Liver (tissue), 9 donors: ENCODE results near the gene MTO1. TPM values are rescaled to one million over a fixed set of nuclear protein-coding genes. Genes with fewer than 3 reads are reported as not detected.
"Not testable (repeated sequence)": the region's sequence is repeated elsewhere in the genome, so short reads cannot be mapped to it uniquely, and the experiment has no call there.

ENCODE experiments used
- DNase-seq: peaks from one replicate; pipeline ENCODE4 v3.0.0-alpha.2; 2017; ENCODE audit warnings: low spot score
- H3K27ac ChIP-seq, 2 donors: one replicate each; pipeline ENCODE4 v1.7.0; 2013; ENCODE audit warnings: inconsistent platforms in 2 of 2, low read length in 2 of 2, control low read depth in 1 of 2, low read depth in 1 of 2, mild to moderate bottlenecking in 1 of 2
- H3K27me3 ChIP-seq, 4 donors: one replicate each; pipeline versions ENCODE4 v1.6.1 to v1.7.0; 2013; ENCODE audit warnings: low read length in 3 of 4, inconsistent platforms in 1 of 4, mild to moderate bottlenecking in 1 of 4, moderate library complexity in 1 of 4; ENCODE audit not compliant: control insufficient read depth in 4 of 4, insufficient read depth in 4 of 4
- H3K36me3 ChIP-seq, 4 donors: one replicate each; pipeline versions ENCODE4 v1.6.1 to v1.7.0; 2013; ENCODE audit warnings: low read length in 3 of 4, mild to moderate bottlenecking in 3 of 4, low read depth in 1 of 4, moderate library complexity in 1 of 4; ENCODE audit not compliant: control insufficient read depth in 4 of 4, insufficient read depth in 3 of 4
- H3K4me1 ChIP-seq, 4 donors: one replicate each; pipeline versions ENCODE4 v1.6.1 to v1.7.0; 2013; ENCODE audit warnings: low read length in 3 of 4, mild to moderate bottlenecking in 3 of 4, moderate library complexity in 1 of 4; ENCODE audit not compliant: control insufficient read depth in 4 of 4, insufficient read depth in 4 of 4
- H3K4me3 ChIP-seq, 3 donors: one replicate each; pipeline versions ENCODE4 v1.6.1 to v1.7.0; 2013; ENCODE audit warnings: low read length in 3 of 3, control low read depth in 1 of 3, low read depth in 1 of 3, mild to moderate bottlenecking in 1 of 3
- H3K9ac ChIP-seq, 2 donors: one replicate each; pipeline ENCODE4 v1.7.0; 2013; ENCODE audit warnings: low read length in 2 of 2, mild to moderate bottlenecking in 2 of 2, moderate library complexity in 2 of 2, control low read depth in 1 of 2, low read depth in 1 of 2
- H3K9me3 ChIP-seq, 4 donors: one replicate each; pipeline versions ENCODE4 v1.6.1 to v1.7.0; 2013; ENCODE audit warnings: low read length in 3 of 4; ENCODE audit not compliant: control insufficient read depth in 4 of 4
- ATF3 ChIP-seq: IDR thresholded peaks from 2 replicates; pipeline ENCODE4 v1.6.1; 2016; ENCODE audit warnings: antibody characterized with exemption
- FOXA1 ChIP-seq: IDR thresholded peaks from 2 replicates; pipeline ENCODE4 v1.6.1; 2016; ENCODE audit warnings: antibody characterized with exemption
- FOXA2 ChIP-seq: IDR thresholded peaks from 2 replicates; pipeline ENCODE4 v1.6.1; 2016; ENCODE audit warnings: antibody characterized with exemption
- HNF4A ChIP-seq, 2 donors: conservative IDR thresholded peaks; 2 replicates each; pipeline ENCODE4 v1.6.1; 2016; ENCODE audit warnings: antibody characterized with exemption in 2 of 2, mild to moderate bottlenecking in 2 of 2
- HNF4G ChIP-seq: IDR thresholded peaks from 2 replicates; pipeline ENCODE4 v1.6.1; 2016; ENCODE audit warnings: antibody characterized with exemption
- JUND ChIP-seq, 2 donors: IDR thresholded peaks; 2 replicates each; pipeline ENCODE4 v1.6.1; 2016; ENCODE audit warnings: antibody characterized with exemption in 2 of 2
- NR2F2 ChIP-seq: IDR thresholded peaks from 2 replicates; pipeline ENCODE4 v1.6.1; 2016; ENCODE audit warnings: antibody characterized with exemption
- RAD21 ChIP-seq, 2 donors: IDR thresholded peaks; 2 replicates each; pipeline ENCODE4 v1.6.1; 2016; ENCODE audit warnings: antibody characterized with exemption in 2 of 2, mild to moderate bottlenecking in 2 of 2
- RXRA ChIP-seq, 2 donors: IDR thresholded peaks; 2 replicates each; pipeline ENCODE4 v1.6.1; 2017 to 2018; ENCODE audit warnings: antibody characterized with exemption in 2 of 2, mild to moderate bottlenecking in 1 of 2
- SP1 ChIP-seq: IDR thresholded peaks from 2 replicates; pipeline ENCODE4 v1.6.1; 2018; ENCODE audit warnings: antibody characterized with exemption, mild to moderate bottlenecking
- TAF1 ChIP-seq: conservative IDR thresholded peaks from 2 replicates; pipeline ENCODE4 v1.6.1; 2016; ENCODE audit warnings: antibody characterized with exemption, mild to moderate bottlenecking
- YY1 ChIP-seq: IDR thresholded peaks from 2 replicates; pipeline ENCODE4 v1.6.1; 2016; ENCODE audit warnings: antibody characterized with exemption, mild to moderate bottlenecking
- WGBS: extraction: QIAGEN DNeasy Blood & Tissue Kit; methylation state at CpG from one replicate; pipeline ENCODE4 v1.1.7; 2013; 5-methylcytosine and 5-hydroxymethylcytosine counted together
- polyA plus RNA-seq, 2 donors: library from polyadenylated mRNA; stranded (reverse) in 1 of 2; unstranded in 1 of 2; fragments of 200-250 nt in 1 of 2; fragments of >200 nt in 1 of 2; fragmentation: Nextera tagmentation in 1 of 2; extraction: Ambion mirVana in 1 of 2; gene quantifications; one replicate each; pipeline versions ENCODE4 v1.2.1 to v1.2.3, GENCODE V29; 2013 to 2015
- total RNA-seq, 2 donors: library from RNA; depleted of rRNA; stranded (reverse); fragments of >200 nt; gene quantifications; one replicate each; pipeline ENCODE4 v1.2.3, GENCODE V29; 2014
- TF ChIP-seq, protein P1 (sequence below): IDR thresholded peaks from 2 replicates; pipeline ENCODE4 v1.6.1; 2016; ENCODE audit warnings: antibody characterized with exemption
- donor health status: healthy.
- donor health status: healthy.
- donor health status: healthy.
- donor health status: healthy.
- donor health status: healthy.

Gene MTO1
- total and polyA plus RNA-seq, 4 donors: 12.9 to 64.4 (median 20.6) TPM

DNA sequence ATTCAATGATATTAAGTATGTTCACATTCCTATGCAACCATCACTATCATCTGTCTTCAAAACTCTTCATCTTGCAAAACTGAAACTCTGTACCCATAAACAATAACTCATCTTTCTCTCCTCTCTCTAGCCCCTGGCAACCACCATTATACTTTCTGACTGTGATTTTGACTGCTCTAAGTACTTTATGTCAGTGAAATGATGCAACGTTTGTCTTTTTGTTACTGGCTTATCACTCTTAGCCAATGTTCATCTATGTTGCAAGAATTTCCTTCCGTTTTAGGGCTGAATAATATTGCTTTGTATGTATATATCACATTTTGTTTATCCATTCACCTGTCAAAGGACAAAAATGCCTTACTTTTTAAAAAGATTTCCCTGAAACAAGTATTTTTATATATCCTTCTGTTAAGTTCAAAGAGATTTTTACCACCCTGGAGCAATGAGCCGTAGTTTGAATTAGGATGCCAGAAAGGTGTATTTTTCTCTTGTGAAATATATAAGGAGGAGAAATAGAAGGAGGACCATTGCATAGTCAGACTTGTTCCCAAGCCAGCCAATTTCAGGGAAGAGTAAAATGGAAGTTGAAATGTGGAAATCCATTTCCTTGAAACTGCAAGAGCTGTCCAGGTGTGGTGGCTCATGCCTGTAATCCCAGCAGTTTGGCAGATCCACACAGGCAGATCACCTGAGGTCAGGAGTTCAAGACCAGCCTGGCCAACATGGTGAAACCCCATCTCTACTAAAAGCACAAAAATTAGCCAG lies 5.5 kb upstream of the MTO1 start:
- Histone ChIP-seq H3K27ac (no peak overlapping the region), H3K9me3 (no peaks in the 10 kb centered on the region), H3K4me3 (no peak overlapping the region), H3K9ac (no peak overlapping the region), H3K36me3 (no peaks in the 10 kb centered on the region), H3K4me1 (peaks cover 0 to 11% (median 8%) of the 10 kb centered on the region in 4 donors), H3K27me3 (no peaks in the 10 kb centered on the region)
- DNase-seq: no peak
- TF ChIP-seq JUND (IDR thresholded peaks at IDR 0.05): no peak
- peak; percentile 62 for TF ChIP-seq YY1
- no peak for TF ChIP-seq RAD21 (IDR thresholded peaks at IDR 0.05)
- TF ChIP-seq HNF4A (conservative IDR thresholded peaks at IDR 0.05): peak; percentile 17 to 27
- TF ChIP-seq ATF3: peak; percentile 77
- no peak for TF ChIP-seq RXRA (IDR thresholded peaks at IDR 0.05)
- WGBS: 35% methylated on average over 3 of the region's 3 CpGs

DNA sequence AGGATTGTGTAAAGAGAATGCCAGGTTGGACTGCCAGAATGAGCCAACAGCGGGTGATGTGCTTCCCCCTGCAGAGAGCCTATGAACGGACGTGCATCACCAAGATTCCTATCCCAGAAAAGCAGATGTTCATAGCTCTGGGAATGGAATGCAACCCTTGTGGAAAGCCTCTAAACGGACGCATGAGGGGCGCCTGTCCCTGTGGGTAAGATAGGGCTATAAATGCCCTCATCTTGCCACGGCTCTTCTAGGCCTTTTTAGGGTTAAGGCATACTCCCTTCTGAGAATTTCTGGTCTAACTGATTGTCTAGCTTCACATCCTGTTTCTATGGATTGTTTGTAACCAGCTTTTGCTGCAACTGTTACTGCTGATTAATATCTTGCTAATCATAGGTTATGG lies 2.1 kb upstream of the MTO1 start:
- H3K4me1 ChIP-seq: peaks cover 2 to 13% (median 7%) of the 10 kb centered on the region in 4 donors
- 86% methylated on average over 7 of the region's 7 CpGs for WGBS
- not testable (repeated sequence) for H3K9ac ChIP-seq, DNase-seq, H3K27me3 ChIP-seq, H3K36me3 ChIP-seq, H3K27ac ChIP-seq, H3K9me3 ChIP-seq, H3K4me3 ChIP-seq

- H3K4me1 ChIP-seq: peaks cover 2 to 13% (median 7%) of the 10 kb centered on the region in 4 donors
- TF ChIP-seq, protein P1, sequence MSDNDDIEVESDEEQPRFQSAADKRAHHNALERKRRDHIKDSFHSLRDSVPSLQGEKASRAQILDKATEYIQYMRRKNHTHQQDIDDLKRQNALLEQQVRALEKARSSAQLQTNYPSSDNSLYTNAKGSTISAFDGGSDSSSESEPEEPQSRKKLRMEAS: no peak
- TF ChIP-seq FOXA1: no peak
- no peak for TF ChIP-seq HNF4G
- TF ChIP-seq FOXA2: no peak
- no peak for TF ChIP-seq NR2F2
- TF ChIP-seq TAF1: no peak
- TF ChIP-seq SP1: no peak
- 73% methylated on average over 5 of the region's 5 CpGs for WGBS
Measured at GRCh38 chr6:73460056-73460455, 1.5 kb upstream of the MTO1 start.

GRCh38 chr6:73471686-73472290 lies 10.3 kb downstream of the MTO1 start:
- Histone ChIP-seq H3K4me1 (no peaks in the 10 kb centered on the region), H3K36me3 (peaks cover 17 to 62% (median 47%) of the 10 kb centered on the region in 4 donors), H3K9me3 (no peaks in the 10 kb centered on the region), H3K4me3 (no peak overlapping the region), H3K27ac (no peak overlapping the region), H3K9ac (no peak overlapping the region), H3K27me3 (no peaks in the 10 kb centered on the region)
- TF ChIP-seq, protein P1: no peak
- TF ChIP-seq TAF1: no peak
- TF ChIP-seq FOXA2: no peak
- no peak for TF ChIP-seq ATF3
- no peak for TF ChIP-seq YY1
- TF ChIP-seq JUND (IDR thresholded peaks at IDR 0.05): no peak
- no peak for TF ChIP-seq RAD21 (IDR thresholded peaks at IDR 0.05)
- TF ChIP-seq RXRA (IDR thresholded peaks at IDR 0.05): no peak
- TF ChIP-seq SP1: no peak
- DNase-seq: no peak
- WGBS: 86% methylated on average over 2 of the region's 2 CpGs

More at GRCh38 chr6:73460056-73460455, 1.5 kb upstream of the MTO1 start:
- H3K9me3 ChIP-seq: no peaks in the 10 kb centered on the region
- no peaks in the 10 kb centered on the region for H3K27me3 ChIP-seq
- no peak overlapping the region for H3K27ac ChIP-seq
- H3K9ac ChIP-seq: no peak overlapping the region
- DNase-seq: no peak
- no peak overlapping the region for H3K4me3 ChIP-seq
- H3K36me3 ChIP-seq: no peaks in the 10 kb centered on the region
